Neural progenitor cell (in vitro differentiated cells): ENCODE results near the gene SLAMF8. TPM values are rescaled to one million over a fixed set of nuclear protein-coding genes. Genes with fewer than 3 reads are reported as not detected.
A peak's percentile ranks its signal among the peaks of the same experiment; 100 is the strongest.

Experiments used
- DNase-seq: peaks from one replicate; pipeline ENCODE4 v3.0.0-alpha.2; 2016; ENCODE audit warnings: low spot score
- H2AFZ ChIP-seq: fragments of 200-600 bp; sonication (generic); replicated peaks from 2 replicates; pipeline ENCODE4 v1.6.1; 2016; ENCODE audit warnings: antibody characterized with exemption
- H3F3A ChIP-seq: fragments of 200-600 bp; sonication (generic); 2 replicates; pipeline ENCODE4 v1.6.1; 2016; ENCODE audit warnings: antibody characterized with exemption, low read depth
- H3K27ac ChIP-seq: fragments of 200-600 bp; sonication (generic); 2 replicates; pipeline ENCODE4 v1.5.1; 2016; ENCODE audit warnings: mild to moderate bottlenecking
- H3K27me3 ChIP-seq: fragments of 200-600 bp; sonication (generic); 2 replicates; pipeline ENCODE4 v1.6.1; 2016; ENCODE audit warnings: mild to moderate bottlenecking, moderate library complexity
- H3K36me3 ChIP-seq: fragments of 200-600 bp; sonication (generic); 2 replicates; pipeline ENCODE4 v1.5.1; 2016
- H3K4me1 ChIP-seq: fragments of 200-600 bp; sonication (generic); 2 replicates; pipeline ENCODE4 v1.6.1; 2016; ENCODE audit warnings: mixed run types
- H3K4me2 ChIP-seq: fragments of 200-600 bp; sonication (generic); 2 replicates; pipeline ENCODE4 v1.6.1; 2016
- H3K4me3 ChIP-seq: fragments of 200-600 bp; sonication (generic); 2 replicates; pipeline ENCODE4 v1.5.1; 2016
- H3K79me2 ChIP-seq: fragments of 200-600 bp; sonication (generic); 2 replicates; pipeline ENCODE4 v1.6.1; 2016; ENCODE audit warnings: low read depth
- H3K9ac ChIP-seq: fragments of 200-600 bp; sonication (generic); 2 replicates; pipeline ENCODE4 v1.6.1; 2016
- H3K9me3 ChIP-seq: fragments of 200-600 bp; sonication (generic); 2 replicates; pipeline ENCODE4 v1.5.1; 2016; ENCODE audit warnings: low read depth
- H4K20me1 ChIP-seq: fragments of 200-600 bp; sonication (generic); 2 replicates; pipeline ENCODE4 v1.6.1; 2016; ENCODE audit warnings: low read depth
- H3K27ac Mint-ChIP-seq: 3 replicates; pipeline ENCODE4 v1.8.0; 2021; ENCODE audit warnings: mixed read lengths
- H3K27me3 Mint-ChIP-seq: 2 replicates; pipeline ENCODE4 v1.8.0; 2022; ENCODE audit warnings: low read depth, mild to moderate bottlenecking, inconsistent platforms, moderate library complexity, mixed read lengths; ENCODE audit not compliant: insufficient read depth
- H3K36me3 Mint-ChIP-seq: 3 replicates; pipeline ENCODE4 v1.8.0; 2021; ENCODE audit warnings: mixed read lengths
- H3K4me1 Mint-ChIP-seq: 3 replicates; pipeline ENCODE4 v1.8.0; 2021; ENCODE audit warnings: mixed read lengths
- H3K4me3 Mint-ChIP-seq: 3 replicates; pipeline ENCODE4 v1.8.0; 2021; ENCODE audit warnings: mild to moderate bottlenecking, moderate library complexity, mixed read lengths
- H3K9me3 Mint-ChIP-seq: 3 replicates; pipeline ENCODE4 v1.8.0; 2020; ENCODE audit warnings: mixed read lengths
- EZH2 ChIP-seq: fragments of 200-600 bp; sonication (generic); IDR thresholded peaks from 2 replicates; pipeline ENCODE4 v1.6.1; 2017; ENCODE audit warnings: antibody characterized with exemption, mild to moderate bottlenecking, moderate library complexity
- EZH2phosphoT487 ChIP-seq: fragments of 200-600 bp; sonication (generic); IDR thresholded peaks from 2 replicates; pipeline ENCODE4 v1.6.1; 2017; ENCODE audit warnings: antibody characterized with exemption
- total RNA-seq: library from RNA; depleted of rRNA; stranded (reverse); fragments of >200 nt; gene quantifications from 2 replicates; pipeline ENCODE4 v1.2.3, GENCODE V29; 2015; ENCODE audit warnings: low replicate concordance
- TF ChIP-seq, protein P1 (sequence below): fragments of 200-600 bp; sonication (generic); IDR thresholded peaks from 2 replicates; pipeline ENCODE4 v1.5.1; 2017; ENCODE audit warnings: antibody characterized with exemption, mild to moderate bottlenecking

SLAMF8 gene
- total RNA-seq, 1 donor from 2014 or later: not detected

DNA sequence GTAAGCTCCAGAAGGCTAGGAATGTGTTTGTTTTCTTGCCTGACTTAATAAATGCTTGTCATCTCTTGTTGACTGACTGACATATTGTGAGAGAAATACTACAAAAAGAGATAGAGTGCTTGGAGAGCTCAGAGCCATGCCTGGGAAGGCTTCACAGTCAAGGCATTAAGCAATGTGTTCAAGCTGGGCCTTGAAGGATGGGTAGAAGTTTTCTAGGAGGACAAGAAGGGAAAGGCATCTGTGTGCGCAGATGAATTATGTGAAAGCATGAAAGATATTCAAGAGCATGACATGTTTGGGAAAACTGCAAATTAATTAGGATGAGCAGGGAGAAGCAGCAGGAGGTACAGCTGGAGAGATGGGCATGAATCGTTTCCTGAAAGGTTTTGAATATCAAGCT is 5.6 kb downstream of the SLAMF8 start:
- Mint-ChIP-seq H3K36me3 (no peaks in the 10 kb centered on the region), H3K27ac (no peak overlapping the region), H3K27me3 (peaks cover 8% of the 10 kb centered on the region), H3K4me1 (peaks cover 21% of the 10 kb centered on the region), H3K4me3 (no peak overlapping the region), H3K9me3 (no peaks in the 10 kb centered on the region)
- peaks cover 6% of the 10 kb centered on the region for H3F3A ChIP-seq
- H3K36me3 ChIP-seq: no peaks in the 10 kb centered on the region
- no peak overlapping the region for H3K9ac ChIP-seq
- no peak overlapping the region for H3K27ac ChIP-seq
- no peak overlapping the region for H3K4me2 ChIP-seq
- H3K27me3 ChIP-seq: peaks cover 40% of the 10 kb centered on the region
- H4K20me1 ChIP-seq: no peaks in the 10 kb centered on the region
- H3K79me2 ChIP-seq: no peaks in the 10 kb centered on the region
- H3K9me3 ChIP-seq: no peaks in the 10 kb centered on the region
- H2AFZ ChIP-seq: no peak overlapping the region
- no peak for TF ChIP-seq EZH2phosphoT487
- no peak for TF ChIP-seq EZH2
- TF ChIP-seq, protein P1, sequence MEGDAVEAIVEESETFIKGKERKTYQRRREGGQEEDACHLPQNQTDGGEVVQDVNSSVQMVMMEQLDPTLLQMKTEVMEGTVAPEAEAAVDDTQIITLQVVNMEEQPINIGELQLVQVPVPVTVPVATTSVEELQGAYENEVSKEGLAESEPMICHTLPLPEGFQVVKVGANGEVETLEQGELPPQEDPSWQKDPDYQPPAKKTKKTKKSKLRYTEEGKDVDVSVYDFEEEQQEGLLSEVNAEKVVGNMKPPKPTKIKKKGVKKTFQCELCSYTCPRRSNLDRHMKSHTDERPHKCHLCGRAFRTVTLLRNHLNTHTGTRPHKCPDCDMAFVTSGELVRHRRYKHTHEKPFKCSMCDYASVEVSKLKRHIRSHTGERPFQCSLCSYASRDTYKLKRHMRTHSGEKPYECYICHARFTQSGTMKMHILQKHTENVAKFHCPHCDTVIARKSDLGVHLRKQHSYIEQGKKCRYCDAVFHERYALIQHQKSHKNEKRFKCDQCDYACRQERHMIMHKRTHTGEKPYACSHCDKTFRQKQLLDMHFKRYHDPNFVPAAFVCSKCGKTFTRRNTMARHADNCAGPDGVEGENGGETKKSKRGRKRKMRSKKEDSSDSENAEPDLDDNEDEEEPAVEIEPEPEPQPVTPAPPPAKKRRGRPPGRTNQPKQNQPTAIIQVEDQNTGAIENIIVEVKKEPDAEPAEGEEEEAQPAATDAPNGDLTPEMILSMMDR: no peak
- H3K4me3 ChIP-seq: no peak overlapping the region
- H3K4me1 ChIP-seq: peaks cover 17% of the 10 kb centered on the region
- no peak for DNase-seq

DNA sequence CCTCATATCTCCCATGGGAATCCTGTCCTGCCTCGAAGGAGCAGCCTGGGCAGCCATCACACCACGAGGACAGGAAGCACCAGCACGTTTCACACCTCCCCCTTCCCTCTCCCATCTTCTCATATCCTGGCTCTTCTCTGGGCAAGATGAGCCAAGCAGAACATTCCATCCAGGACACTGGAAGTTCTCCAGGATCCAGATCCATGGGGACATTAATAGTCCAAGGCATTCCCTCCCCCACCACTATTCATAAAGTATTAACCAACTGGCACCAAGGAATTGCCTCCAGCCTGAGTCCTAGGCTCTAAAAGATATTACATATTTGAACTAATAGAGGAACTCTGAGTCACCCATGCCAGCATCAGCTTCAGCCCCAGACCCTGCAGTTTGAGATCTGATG is 8.7 kb downstream of the SLAMF8 start:
- H2AFZ ChIP-seq: no peak overlapping the region
- no peak overlapping the region for H3K27ac ChIP-seq
- H3K9me3 ChIP-seq: no peaks in the 10 kb centered on the region
- Mint-ChIP-seq H3K4me3 (no peak overlapping the region), H3K4me1 (peaks cover 17% of the 10 kb centered on the region), H3K27me3 (peaks cover 2% of the 10 kb centered on the region), H3K9me3 (no peaks in the 10 kb centered on the region), H3K27ac (no peak overlapping the region), H3K36me3 (no peaks in the 10 kb centered on the region)
- H4K20me1 ChIP-seq: no peaks in the 10 kb centered on the region
- H3K36me3 ChIP-seq: no peaks in the 10 kb centered on the region
- H3K79me2 ChIP-seq: no peaks in the 10 kb centered on the region
- H3K9ac ChIP-seq: no peak overlapping the region
- H3K27me3 ChIP-seq: peaks cover 36% of the 10 kb centered on the region
- no peak overlapping the region for H3K4me2 ChIP-seq
- DNase-seq: no peak
- H3F3A ChIP-seq: peaks cover 6% of the 10 kb centered on the region
- H3K4me1 ChIP-seq: peaks cover 17% of the 10 kb centered on the region
- TF ChIP-seq EZH2 (no peak), EZH2phosphoT487 (no peak)
- TF ChIP-seq, protein P1: no peak
- H3K4me3 ChIP-seq: no peak overlapping the region

DNA sequence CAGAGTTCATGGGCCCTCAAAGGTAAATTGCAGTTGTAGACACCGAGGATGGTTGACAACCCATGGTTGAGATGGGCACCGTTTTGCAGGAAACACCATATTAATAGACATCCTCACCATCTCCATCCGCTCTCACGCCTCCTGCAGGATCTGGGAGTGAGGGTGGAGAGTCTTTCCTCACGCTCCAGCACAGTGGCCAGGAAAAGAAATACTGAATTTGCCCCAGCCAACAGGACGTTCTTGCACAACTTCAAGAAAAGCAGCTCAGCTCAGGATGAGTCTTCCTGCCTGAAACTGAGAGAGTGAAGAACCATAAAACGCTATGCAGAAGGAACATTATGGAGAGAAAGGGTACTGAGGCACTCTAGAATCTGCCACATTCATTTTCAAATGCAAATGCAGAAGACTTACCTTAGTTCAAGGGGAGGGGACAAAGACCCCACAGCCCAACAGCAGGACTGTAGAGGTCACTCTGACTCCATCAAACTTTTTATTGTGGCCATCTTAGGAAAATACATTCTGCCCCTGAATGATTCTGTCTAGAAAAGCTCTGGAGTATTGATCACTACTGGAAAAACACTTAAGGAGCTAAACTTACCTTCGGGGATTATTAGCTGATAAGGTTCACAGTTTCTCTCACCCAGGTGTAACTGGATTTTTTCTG is 9.3 kb downstream of the SLAMF8 start:
- peaks cover 6% of the 10 kb centered on the region for H3F3A ChIP-seq
- H4K20me1 ChIP-seq: no peaks in the 10 kb centered on the region
- H3K36me3 ChIP-seq: no peaks in the 10 kb centered on the region
- peaks cover 2% of the 10 kb centered on the region for H3K27me3 Mint-ChIP-seq
- H2AFZ ChIP-seq: no peak overlapping the region
- H3K4me2 ChIP-seq: no peak overlapping the region
- DNase-seq: no peak
- no peak overlapping the region for H3K27ac Mint-ChIP-seq
- H3K79me2 ChIP-seq: no peaks in the 10 kb centered on the region
- H3K4me1 ChIP-seq: peaks cover 16% of the 10 kb centered on the region
- H3K9me3 Mint-ChIP-seq: no peaks in the 10 kb centered on the region
- peaks cover 29% of the 10 kb centered on the region for H3K27me3 ChIP-seq
- no peak overlapping the region for H3K4me3 Mint-ChIP-seq
- H3K9me3 ChIP-seq: no peaks in the 10 kb centered on the region
- no peak overlapping the region for H3K4me3 ChIP-seq
- no peak overlapping the region for H3K27ac ChIP-seq
- H3K4me1 Mint-ChIP-seq: peaks cover 18% of the 10 kb centered on the region
- no peak for TF ChIP-seq EZH2phosphoT487
- no peak for TF ChIP-seq EZH2
- TF ChIP-seq, protein P1: peak; percentile 28
- H3K9ac ChIP-seq: no peak overlapping the region
- no peaks in the 10 kb centered on the region for H3K36me3 Mint-ChIP-seq
